Glutamatergic neuron (in vitro differentiated cells): ENCODE measurements around the gene KNSTRN. TPM values are rescaled to one million over a fixed set of nuclear protein-coding genes. Genes with fewer than 3 reads are reported as not detected.

Source experiments
- DNase-seq: peaks from one replicate; pipeline ENCODE4 v3.0.0; 2022
- H3K27ac Mint-ChIP-seq: one replicate; pipeline ENCODE4 v1.8.0; 2020; ENCODE audit warnings: mild to moderate bottlenecking, mixed read lengths, inconsistent platforms; ENCODE audit not compliant: unreplicated experiment
- H3K27me3 Mint-ChIP-seq: one replicate; pipeline ENCODE4 v1.8.0; 2020; ENCODE audit warnings: mild to moderate bottlenecking, moderate library complexity, mixed read lengths, inconsistent platforms; ENCODE audit not compliant: unreplicated experiment
- H3K36me3 Mint-ChIP-seq: one replicate; pipeline ENCODE4 v1.8.0; 2020; ENCODE audit warnings: mild to moderate bottlenecking, mixed read lengths, inconsistent platforms; ENCODE audit not compliant: unreplicated experiment
- H3K4me1 Mint-ChIP-seq: one replicate; pipeline ENCODE4 v1.8.0; 2020; ENCODE audit warnings: mild to moderate bottlenecking, low read depth, mixed read lengths, inconsistent platforms; ENCODE audit not compliant: unreplicated experiment
- H3K4me3 Mint-ChIP-seq: one replicate; pipeline ENCODE4 v1.8.0; 2020; ENCODE audit warnings: mild to moderate bottlenecking, mixed read lengths, inconsistent platforms; ENCODE audit not compliant: unreplicated experiment
- H3K9me3 Mint-ChIP-seq: one replicate; pipeline ENCODE4 v1.8.0; 2020; ENCODE audit warnings: mild to moderate bottlenecking, moderate library complexity, mixed read lengths, inconsistent platforms; ENCODE audit not compliant: unreplicated experiment
- CTCF ChIP-seq: fragments of 200-600 bp; sonication (generic); IDR thresholded peaks from one replicate; pipeline ENCODE4 v1.5.0; 2021; ENCODE audit not compliant: partially characterized antibody, unreplicated experiment
- total RNA-seq: library from RNA; stranded (reverse); fragmentation: NEBNext Ultra II Directional; extraction: Animal tissue kit (Norgen Biotek cat#: 25700); gene quantifications from one replicate; pipeline ENCODE4 v1.2.1, GENCODE V29; 2021; ENCODE audit not compliant: unreplicated experiment

Gene KNSTRN
- total RNA-seq, 1 donor from 2014 or later, result 62.9 TPM

GRCh38 chr15:40352281-40352901, 30.1 kb upstream of the KNSTRN start:
- no peak overlapping the region for H3K4me3 Mint-ChIP-seq
- no peak for TF ChIP-seq CTCF
- no peak overlapping the region for H3K27ac Mint-ChIP-seq

GRCh38 chr15:40353697-40354096, 28.8 kb upstream of the KNSTRN start:
- Mint-ChIP-seq H3K27ac (peak overlapping the region; percentile 94), H3K36me3 (no peaks in the 10 kb centered on the region), H3K4me3 (peak overlapping the region; percentile 67), H3K9me3 (peaks cover 8% of the 10 kb centered on the region), H3K27me3 (peaks cover 13% of the 10 kb centered on the region), H3K4me1 (peaks cover 36% of the 10 kb centered on the region)
- no peak for TF ChIP-seq CTCF
- DNase-seq, result no peak

More at GRCh38 chr15:40352281-40352901, 30.1 kb upstream of the KNSTRN start:
- no peak for DNase-seq
- H3K27me3 Mint-ChIP-seq, result peaks cover 15% of the 10 kb centered on the region
- H3K36me3 Mint-ChIP-seq, result no peaks in the 10 kb centered on the region
- H3K4me1 Mint-ChIP-seq, result peaks cover 34% of the 10 kb centered on the region
- peaks cover 8% of the 10 kb centered on the region for H3K9me3 Mint-ChIP-seq

- Mint-ChIP-seq H3K27ac (peak overlapping the region; percentile 94), H3K9me3 (peaks cover 11% of the 10 kb centered on the region), H3K4me1 (peaks cover 44% of the 10 kb centered on the region), H3K4me3 (peak overlapping the region; percentile 67), H3K27me3 (peaks cover 17% of the 10 kb centered on the region), H3K36me3 (no peaks in the 10 kb centered on the region)
- DNase-seq, result peak; percentile 81
- peak; percentile 49 for TF ChIP-seq CTCF
Observed at GRCh38 chr15:40354408-40355171, 27.9 kb upstream of the KNSTRN start.

- H3K9me3 Mint-ChIP-seq, result peaks cover 11% of the 10 kb centered on the region
- no peak for DNase-seq
- peaks cover 49% of the 10 kb centered on the region for H3K4me1 Mint-ChIP-seq
- TF ChIP-seq CTCF, result no peak
- no peak overlapping the region for H3K4me3 Mint-ChIP-seq
- H3K27ac Mint-ChIP-seq, result peak overlapping the region; percentile 52
- H3K36me3 Mint-ChIP-seq, result no peaks in the 10 kb centered on the region
- peaks cover 18% of the 10 kb centered on the region for H3K27me3 Mint-ChIP-seq
Observed at GRCh38 chr15:40355976-40356585, 26.4 kb upstream of the KNSTRN start.

GRCh38 chr15:40357246-40357645, 25.3 kb upstream of the KNSTRN start:
- peaks cover 49% of the 10 kb centered on the region for H3K4me1 Mint-ChIP-seq
- peaks cover 11% of the 10 kb centered on the region for H3K9me3 Mint-ChIP-seq
- no peak for DNase-seq
- peaks cover 21% of the 10 kb centered on the region for H3K27me3 Mint-ChIP-seq
- H3K4me3 Mint-ChIP-seq, result peak overlapping the region; percentile 85
- H3K36me3 Mint-ChIP-seq, result no peaks in the 10 kb centered on the region
- no peak for TF ChIP-seq CTCF
- peak overlapping the region; percentile 87 for H3K27ac Mint-ChIP-seq
